GM18867 (cell line): Measurements from ENCODE around the gene PPP6R2.

ENCODE experiments used
- ATAC-seq: cut with Tn5 transposase; IDR thresholded peaks from one replicate; pipeline ENCODE4 v1.9.1; 2021; ENCODE audit warnings: mild to moderate bottlenecking, moderate library complexity; ENCODE audit not compliant: unreplicated experiment

Gene PPP6R2

GRCh38 chr22:50482107-50483074, 139.3 kb downstream of the PPP6R2 start:
- no peak for ATAC-seq

GRCh38 chr22:50483106-50483505, 140.0 kb downstream of the PPP6R2 start:
- ATAC-seq: no peak

- no peak for ATAC-seq
These were observed 140.4 kb downstream of the PPP6R2 start for GRCh38 chr22:50483556-50483955.

- ATAC-seq: no peak
These were observed 141.1 kb downstream of the PPP6R2 start for GRCh38 chr22:50483977-50484853.

DNA sequence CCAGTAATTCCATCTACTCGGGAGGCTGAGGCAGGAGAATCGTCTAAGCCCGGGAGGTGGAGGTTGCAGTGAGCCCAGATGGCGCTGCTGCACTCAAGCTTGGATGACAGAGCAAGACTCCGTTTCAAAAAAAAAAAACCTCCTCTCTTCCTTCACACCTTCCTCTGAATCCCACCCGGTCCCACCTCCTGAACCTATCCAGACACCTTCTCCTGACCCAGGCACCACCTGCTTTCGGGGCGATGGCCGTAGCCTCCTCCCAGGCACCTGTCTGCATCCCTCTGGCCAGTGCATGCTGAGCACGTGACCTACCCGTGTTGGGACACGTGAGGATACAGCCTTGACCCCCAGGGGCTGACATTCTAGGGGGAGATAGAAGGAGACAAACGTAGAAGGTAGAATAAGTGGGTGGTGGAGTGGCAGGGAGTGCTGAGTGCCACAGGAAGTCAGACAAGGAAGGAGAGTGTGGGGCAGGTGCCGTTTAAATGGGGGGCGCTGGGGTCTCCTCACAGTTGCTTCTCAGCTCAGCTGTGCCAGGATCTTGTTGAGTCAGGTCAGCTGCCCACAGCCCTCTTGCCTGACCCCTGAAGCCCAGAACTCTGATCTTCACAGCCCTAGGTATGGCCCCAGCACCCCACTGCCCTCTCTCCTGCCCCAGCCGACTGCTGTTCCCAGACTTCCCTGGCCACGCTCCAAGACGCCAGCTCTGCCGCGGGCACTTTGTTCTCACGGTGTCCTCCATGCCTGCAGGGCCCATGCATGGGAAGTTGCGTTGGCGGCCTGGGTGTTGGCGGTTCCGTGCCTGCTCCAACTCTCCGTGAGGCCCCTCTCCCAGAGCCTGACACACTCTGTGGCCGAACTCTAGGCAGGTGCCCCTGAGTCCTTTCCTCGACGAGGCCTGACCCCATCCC, 142.3 kb downstream of the PPP6R2 start:
- no peak for ATAC-seq

- ATAC-seq: no peak
These were observed 143.6 kb downstream of the PPP6R2 start, which contains the start of gene MIOX for GRCh38 chr22:50486561-50487289. MIOX (plus strand) TSS chr22:50486859; CDS start chr22:50486898, 39 bp downstream.

DNA sequence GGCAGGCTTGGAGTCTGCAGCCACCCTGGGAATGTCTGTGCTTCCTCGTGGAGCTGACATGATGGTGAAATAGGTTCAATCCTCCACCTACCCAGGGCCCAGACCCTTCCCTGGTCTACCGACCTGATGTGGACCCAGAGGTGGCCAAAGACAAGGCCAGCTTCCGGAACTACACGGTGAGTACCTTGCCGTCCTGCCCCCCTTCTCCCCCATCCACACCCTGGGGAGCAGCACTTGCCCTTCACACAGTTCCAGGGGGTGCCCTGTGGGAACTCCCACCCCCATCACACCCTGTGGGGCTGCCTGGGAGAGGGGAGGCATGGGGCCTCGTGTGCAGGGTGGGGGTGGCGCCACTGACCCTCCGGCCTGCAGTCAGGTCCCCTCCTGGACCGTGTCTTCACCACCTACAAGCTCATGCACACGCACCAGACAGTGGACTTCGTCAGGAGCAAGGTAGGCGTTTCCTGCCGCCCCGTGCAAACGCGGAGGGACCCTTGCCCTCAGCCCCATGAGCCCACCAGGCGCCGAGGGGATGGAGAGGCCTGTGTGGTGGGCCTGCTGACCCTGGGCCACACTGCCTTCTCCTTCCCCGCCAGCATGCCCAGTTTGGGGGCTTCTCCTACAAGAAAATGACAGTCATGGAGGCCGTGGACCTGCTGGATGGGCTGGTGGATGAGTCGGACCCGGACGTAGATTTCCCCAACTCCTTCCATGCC, 144.3 kb downstream of the PPP6R2 start:
- ATAC-seq: no peak

- no peak for ATAC-seq
These were observed 145.0 kb downstream of the PPP6R2 start for GRCh38 chr22:50488006-50488677.

- no peak for ATAC-seq
These were observed 145.8 kb downstream of the PPP6R2 start for GRCh38 chr22:50488886-50489285.

- ATAC-seq: no peak
These were observed 146.5 kb downstream of the PPP6R2 start for GRCh38 chr22:50489363-50490243.

DNA sequence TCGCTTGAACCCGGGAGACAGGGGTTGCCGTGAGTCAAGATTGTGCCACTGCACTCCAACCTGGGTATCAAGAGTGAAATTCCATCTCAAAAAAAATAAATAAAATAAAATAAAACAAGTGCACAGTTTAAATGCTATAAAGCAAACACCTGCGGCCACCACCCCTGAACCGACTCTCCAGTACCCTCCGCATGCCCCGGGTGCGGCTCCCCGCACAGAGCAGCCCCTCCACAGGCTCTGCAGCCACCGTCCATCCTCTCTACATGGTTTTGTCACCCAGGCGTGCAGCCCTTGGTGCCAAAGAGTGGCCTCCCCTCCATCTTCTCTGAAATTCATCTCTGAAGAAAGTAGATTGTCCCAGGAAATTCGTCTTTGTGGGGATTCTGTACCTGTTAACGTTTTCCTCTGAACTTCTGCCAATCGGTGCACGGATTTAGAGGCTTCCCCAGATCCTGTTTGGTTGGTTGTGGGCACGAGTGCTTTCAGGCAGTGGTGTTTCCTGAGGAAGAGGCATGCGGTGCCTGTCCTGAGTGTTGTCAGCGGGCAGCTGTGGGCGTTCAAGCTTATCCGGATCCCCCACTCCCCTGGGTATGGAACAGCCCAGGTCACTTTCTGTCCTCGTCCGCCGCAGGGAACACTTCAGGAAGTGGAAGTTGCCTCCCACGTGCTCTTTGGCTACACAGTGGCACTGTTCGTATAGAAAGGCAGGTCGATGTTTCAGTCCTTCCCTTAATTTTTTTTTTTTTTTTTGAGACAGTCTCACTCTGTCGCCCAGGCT, 147.6 kb downstream of the PPP6R2 start:
- ATAC-seq: no peak
